Stimulated activated CD4-positive, alpha-beta T cell treated with anti-CD3 and anti-CD28 coated beads, Interleukin-15, amount 100 ng/mL, for 48 hours (primary cell): Measurements from ENCODE around the gene ARHGAP42.
"Not testable (repeated sequence)": the region's sequence is repeated elsewhere in the genome, so short reads cannot be mapped to it uniquely, and the experiment has no call there.

Experiments
- DNase-seq, 2 donors: peaks; one replicate each; pipeline ENCODE4 v3.0.0-alpha.2; 2020; ENCODE audit warnings: low read depth in 2 of 2

The ARHGAP42 gene

DNA sequence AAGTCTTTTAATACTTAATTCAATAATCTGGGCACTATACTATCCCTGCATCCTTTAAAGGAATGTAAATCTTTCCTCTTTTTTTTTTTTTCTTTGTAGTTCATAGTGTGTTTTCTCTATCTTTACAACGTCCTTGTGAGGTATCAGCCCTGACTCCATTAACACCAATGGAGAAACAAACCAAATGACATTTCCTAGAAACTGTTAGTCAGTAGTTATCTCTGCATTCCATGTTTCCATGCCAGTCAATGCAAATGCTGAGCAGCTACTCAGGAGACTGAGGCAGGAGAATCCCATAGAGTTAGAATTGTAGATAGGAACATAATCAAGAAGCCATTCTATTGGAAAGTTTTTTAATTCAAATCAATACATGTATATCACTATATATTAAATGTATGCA lies 182.2 kb downstream of the ARHGAP42 start:
- no peak for DNase-seq

DNA sequence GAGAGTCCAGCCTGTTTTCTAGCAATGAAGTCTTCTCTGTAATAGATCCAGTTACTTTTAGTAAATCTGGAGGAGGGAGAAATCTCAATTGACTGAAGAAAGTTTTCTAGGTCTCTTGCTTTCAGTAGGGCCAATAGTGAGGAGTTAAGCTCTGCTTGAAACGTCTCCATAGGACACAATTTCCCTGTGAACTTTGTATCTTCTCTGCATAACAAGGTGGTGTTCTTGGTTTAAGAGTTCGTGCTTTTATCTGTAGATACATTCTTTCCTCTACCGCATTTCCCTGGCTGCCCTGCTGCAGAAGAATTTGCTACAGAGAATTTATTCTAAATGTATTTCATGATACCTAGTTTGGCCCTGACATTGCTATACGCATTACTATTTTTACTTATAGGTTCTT lies 183.1 kb downstream of the ARHGAP42 start:
- no peak for DNase-seq

DNA sequence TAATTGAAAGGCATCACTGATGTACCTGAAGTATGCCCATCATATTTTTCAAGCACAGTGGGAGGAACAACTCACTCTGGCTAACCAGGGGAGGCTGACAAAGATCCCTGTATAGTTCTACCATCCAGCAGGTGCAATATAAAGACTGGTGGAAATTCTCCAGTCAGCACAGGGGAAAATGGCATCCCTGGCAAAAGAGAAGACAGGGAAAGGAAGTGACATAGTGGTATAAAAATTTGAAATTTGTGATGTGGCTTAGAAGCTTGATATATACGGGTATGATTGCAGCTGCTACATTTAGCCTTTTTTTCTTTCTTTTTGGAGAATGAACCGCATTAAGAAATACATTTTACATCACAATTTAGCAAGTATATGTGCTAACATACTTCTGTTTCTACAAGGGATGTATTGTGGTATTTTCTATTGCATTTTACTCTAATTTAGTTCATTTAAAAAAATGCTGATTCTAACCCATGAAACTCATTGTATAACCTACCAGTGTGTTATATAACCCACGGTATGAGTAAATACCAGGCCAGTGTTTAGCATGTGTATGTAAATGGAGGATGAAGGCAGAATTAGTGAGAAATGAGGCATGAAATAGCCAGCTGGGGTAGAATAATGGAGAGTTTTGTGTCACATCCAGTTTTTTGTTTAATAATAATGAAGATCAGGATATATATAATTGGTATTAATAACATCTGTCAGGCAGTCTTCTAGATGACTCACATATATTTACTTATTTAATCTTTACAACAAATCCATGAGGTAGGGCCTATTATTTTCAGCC lies 186.1 kb downstream of the ARHGAP42 start:
- DNase-seq: no peak

DNA sequence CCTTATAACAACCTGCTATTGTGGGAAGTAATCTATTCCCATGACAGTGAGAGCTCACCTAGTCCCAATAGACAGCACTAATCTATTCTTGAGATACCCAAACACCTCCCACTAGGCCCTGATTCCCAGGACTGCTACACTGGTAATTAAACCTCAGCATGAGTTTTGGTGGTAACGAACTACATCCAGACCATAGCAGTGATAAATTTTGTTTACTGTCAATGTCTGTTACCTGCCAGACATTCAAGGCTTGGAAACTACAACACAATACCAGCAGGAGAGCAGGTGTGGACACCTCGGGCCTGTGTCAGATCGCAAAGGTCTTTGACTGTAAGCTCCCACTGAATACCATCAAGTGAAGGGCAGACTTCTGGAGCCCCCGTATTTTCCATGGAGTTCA lies 187.1 kb downstream of the ARHGAP42 start:
- DNase-seq: no peak

DNA sequence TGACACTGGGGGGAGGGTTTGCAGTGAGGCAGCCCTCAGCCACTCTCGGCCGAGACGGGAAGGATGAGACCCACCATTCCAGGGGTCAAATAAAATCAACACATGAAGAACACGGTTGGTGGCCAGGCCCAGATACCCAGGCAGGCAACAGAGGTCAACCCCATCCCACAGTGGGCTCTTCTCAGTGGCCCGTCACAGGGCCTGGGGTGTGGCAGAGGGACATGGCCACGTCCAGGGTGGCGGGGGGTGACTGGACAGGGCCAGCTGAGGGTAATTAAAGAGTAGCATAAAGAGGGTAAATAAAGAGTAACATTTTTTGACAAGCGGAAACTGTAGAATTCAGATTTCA lies 188.4 kb downstream of the ARHGAP42 start:
- DNase-seq: no peak

DNA sequence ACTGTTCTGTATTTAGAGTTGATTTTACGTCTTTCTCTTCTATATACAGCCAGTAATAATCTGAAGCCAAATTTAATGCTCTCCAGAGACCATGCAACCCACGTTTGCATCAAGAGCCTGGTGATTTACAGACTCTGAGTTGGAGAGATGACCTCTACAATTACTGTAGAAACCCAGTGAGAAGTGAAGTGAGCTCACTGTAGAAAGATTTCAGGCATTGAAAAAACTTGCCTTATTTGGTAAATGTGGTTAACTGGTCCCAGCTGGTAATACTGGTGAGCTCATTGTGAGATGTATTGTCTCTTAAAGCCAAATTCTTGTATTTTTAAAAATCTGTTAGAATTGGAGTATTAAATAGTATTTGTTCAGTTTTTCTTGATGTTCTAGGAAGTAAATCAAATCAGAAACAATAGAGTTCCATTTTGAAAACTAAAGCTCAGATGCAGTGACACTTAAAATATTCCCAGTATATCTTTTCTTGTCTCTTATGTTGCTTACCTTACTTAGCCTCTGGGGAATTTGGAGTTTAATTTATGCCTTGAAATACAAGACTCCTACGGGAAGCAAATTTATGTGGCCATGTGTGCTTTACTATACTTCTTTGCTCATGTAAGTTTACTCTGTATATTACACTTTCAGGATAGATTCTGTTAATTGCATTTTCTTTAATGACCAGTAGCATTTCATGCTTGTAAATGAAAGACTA lies 189.9 kb downstream of the ARHGAP42 start:
- no peak for DNase-seq

DNA sequence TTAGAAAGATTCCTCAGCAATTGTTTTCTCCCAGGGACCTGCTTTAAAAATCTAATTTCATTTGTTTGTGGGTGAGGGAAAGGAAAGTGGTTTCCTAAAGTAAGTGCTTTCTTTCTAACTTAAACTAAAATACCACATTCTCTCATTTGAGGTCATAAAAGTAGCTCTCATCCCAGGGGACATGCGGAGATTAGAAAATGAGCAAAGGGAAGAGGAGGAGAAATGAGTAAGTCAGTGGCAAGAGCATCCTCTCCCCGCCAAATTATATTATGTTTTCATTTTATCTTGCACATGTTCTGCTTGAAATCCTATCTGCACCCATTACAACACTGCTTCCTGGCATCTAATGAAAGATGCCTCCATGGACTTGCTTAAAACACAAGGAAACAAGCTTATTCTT lies 191.4 kb downstream of the ARHGAP42 start:
- DNase-seq: no peak

DNA sequence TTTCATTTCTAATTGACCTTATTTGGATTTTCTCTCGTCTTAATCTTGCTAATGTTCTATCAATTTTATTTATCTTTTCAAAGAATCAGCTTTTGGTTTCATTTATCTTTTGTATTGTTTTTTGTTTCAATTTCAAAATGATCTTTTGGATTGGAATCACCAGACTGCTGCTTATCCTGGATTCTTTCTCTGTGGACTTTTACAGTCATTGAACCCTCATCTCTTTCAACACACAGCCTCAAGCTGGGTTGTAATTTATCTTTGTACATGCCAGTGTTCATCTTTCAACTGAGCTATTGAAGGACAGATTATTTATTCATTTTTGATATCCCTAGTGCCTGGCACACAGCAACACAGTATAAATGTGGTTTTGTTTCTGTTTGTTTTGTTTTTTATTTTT lies 195.9 kb downstream of the ARHGAP42 start:
- no peak for DNase-seq

DNA sequence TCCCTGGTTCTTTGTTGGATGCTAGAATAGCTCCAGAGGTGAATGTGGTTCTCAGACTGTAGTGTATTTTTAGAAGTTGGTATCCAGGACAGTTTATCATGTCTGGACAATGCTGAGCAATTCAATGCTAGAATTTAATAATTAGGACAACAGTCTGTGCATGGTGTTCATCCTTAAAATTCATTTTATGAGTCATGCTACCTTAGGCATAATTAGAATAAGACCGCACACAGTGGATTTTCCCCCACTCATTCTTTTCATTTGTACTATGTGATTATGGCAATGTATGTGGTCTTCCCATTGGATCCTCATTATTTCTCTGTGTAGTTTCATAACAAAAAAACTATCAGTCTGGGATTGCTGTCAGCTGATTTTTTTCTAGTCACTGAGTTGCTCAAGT lies 196.7 kb downstream of the ARHGAP42 start:
- DNase-seq: no peak

DNA sequence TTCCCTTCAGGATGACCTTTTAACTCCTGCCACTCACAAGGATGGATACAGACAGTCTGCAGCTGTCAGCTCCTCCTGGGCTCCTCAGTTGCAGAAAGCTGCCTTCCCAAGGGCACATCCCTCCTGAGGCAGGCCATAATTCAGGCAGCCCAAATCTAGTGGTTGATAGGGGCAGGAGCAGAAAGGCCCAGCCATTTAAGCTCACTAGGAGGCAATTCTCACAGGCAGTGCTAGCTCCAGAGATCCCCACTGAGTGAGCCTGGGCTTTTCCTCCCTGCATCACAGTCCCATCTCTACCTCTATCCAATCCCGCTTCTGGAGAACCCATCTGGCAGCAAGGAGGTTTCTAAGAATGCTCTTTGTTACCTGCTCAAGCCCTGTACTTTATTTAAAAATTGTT lies 200.6 kb downstream of the ARHGAP42 start:
- no peak for DNase-seq

DNA sequence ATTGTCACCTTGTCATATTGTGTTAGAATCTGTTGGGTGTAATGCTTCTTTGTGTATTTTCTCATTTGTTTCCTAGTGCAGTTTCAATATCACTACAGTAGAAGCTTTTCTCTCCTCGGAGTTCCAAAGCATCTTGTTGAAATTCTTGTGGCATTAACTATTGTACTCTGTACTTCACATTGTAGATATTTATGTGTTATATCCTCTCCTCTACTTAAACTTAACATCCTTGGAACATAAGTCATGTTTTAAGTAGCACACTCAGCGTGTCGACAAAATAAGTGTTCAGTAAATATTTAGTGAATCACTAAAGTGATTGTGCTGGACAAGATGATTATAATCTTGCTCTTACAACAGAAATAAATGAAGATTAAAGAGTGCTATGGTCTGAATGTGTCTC lies 201.7 kb downstream of the ARHGAP42 start:
- no peak for DNase-seq

DNA sequence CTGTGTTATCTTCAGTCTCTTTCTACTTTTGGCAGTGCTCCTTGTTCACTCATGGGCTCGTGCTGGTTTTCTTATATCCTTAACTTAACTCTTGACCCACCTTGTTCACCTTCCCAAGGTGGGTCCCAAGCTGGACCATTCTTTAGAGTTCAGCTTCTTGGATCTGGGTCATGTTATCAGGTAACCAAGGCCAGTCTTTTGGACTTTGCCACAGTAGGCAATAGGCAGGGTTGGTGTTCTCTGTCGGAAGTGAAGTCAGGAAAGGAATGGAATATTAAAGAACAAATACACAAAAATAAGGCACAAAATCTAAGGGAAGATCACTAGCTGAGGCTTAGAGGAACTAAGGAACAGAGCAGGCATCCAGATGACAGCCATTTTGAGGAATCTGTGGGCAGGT lies 202.7 kb downstream of the ARHGAP42 start:
- DNase-seq: no peak

DNA sequence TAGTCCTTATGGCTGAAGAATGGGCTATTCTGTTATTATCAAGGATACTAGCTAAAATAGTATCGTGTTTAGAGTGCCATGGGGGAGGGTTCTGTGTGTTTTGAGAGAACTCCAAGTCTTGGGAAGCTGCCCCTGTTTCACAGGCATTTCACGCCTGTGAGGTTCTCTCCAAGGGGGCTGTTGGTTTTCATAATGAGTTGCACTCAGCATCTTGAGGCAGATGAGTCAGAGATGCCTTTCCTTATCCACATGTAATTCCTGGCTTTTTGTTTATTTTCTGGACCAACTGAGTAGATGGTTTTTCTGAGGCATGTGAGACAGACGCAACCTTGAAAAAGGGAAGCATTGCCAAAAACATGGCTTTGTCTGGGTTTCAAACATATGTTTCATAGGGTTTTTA lies 203.7 kb downstream of the ARHGAP42 start:
- DNase-seq: no peak

DNA sequence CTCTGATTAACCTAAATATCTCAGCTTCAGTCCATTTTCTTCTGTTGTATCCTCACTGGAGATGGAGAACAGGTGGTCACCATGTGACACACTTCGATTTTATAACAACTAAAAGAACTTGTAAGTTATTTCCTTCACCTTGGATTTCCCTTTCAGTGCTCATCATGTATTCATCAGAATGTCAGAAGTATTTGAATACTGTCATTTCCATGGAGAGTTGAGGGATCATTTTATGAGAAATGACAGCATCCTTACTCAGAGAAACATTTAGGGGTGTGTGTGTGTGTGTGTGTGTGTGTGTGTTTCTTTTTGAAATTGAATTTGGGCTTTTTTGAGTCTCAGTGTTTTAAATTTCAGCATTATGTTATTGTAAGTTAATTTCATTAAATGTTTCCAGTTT lies 205.8 kb downstream of the ARHGAP42 start:
- DNase-seq: no peak

DNA sequence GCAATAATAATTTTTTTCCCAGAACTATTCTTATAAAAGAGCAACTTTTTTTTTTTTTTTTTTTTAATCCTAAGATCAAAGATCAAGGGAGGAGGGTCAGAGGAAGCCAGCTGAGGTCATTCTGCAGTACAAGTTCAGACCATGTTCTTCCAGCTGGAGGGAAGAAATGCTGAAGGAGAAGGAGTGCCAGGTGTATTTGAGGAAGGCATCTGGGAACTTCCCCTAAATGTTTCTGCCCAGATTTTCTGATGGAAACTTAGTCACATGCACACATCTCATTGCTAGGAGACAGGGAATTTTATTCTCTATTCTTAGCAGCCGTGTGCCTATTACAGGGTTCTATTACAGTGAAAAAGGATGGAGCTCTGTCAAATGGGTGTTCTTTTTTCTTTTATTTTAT lies 208.4 kb downstream of the ARHGAP42 start:
- no peak for DNase-seq

DNA sequence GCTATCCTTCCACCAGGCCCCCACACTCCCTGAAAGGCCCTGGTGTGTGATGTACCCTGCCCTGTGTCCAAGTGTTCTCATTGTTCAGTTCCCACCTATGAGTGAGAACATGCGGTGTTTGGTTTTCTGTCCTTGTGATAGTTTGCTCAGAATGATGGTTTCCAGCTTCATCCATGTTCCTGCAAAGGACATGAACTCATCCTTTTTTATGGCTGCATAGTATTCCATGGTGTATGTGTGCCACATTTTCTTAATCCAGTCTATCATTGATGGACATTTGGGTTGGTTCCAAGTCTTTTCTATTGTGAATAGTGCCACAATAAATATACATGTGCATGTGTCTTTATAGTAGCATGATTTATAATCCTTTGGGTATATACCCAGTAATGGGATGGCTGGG lies 208.9 kb downstream of the ARHGAP42 start:
- not testable (repeated sequence) for DNase-seq

DNA sequence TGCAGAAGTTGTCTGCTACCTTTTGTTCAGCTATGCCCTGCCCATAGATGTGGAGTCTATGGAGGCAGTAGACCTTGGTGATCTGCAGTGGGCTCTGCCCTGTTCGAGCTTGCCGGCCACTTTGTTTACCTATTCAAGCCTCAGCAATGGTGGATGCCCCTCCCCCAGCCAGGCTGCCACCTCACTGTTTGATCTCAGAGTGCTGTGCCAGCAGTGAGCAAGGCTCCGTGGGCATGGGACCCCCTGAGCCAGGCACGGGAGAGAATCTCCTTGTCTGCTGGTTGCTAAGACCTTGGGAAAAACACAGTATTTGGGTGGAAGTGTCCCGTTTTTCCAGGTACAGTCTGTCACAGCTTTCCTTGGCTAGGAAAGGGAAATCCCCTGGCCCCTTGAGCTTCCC lies 214.4 kb downstream of the ARHGAP42 start:
- DNase-seq: not testable (repeated sequence)

DNA sequence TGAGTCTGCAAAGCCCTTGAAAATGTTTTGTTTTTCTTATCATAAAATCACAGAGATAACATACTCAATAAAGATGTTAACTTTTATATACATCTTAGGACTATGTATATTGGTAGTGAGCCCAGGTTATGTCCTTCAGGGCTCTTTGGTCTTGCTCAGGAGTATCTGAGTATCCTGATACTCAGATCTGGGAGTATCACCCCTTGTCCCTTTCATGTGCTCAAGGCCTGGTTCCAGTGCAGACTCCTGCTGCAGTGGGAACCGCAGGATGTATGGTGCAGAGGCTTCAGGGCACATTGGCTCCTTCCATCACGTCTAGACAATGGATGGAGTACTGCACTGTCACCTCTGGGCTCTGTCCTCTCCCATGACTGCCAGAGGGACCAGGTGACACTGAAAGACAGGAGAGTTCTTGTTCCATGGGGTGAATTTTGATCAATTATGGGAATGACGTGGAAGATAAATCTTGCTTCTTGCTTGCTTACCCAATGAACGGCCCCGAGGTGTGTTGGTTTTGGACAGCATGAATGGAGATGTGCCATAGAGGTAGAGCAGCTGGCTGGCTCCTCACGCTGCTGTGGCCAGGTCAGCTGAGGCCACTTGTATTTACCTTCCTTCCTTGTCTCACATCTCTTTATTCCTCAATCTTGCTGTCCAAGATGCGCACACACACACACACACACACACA lies 215.5 kb downstream of the ARHGAP42 start:
- DNase-seq: no peak

DNA sequence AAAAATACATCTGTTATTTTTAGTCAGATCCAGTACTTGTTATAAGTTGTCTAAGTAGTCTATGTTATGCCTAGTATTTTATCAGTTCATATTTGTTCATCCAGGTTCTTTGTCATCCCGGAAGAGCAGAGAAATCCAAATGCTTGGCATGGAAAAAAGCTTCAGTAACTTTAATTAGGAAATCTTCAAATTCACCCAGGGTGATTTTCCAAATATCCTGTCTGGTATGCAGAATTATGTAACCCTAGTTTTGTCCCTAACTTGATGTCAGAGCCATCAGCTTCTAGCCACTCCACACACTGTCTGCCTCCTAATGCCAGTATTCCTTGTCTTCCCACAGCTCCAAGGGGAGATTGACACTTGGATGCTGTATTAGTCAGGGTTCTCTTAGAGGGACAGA lies 216.2 kb downstream of the ARHGAP42 start:
- DNase-seq: no peak

DNA sequence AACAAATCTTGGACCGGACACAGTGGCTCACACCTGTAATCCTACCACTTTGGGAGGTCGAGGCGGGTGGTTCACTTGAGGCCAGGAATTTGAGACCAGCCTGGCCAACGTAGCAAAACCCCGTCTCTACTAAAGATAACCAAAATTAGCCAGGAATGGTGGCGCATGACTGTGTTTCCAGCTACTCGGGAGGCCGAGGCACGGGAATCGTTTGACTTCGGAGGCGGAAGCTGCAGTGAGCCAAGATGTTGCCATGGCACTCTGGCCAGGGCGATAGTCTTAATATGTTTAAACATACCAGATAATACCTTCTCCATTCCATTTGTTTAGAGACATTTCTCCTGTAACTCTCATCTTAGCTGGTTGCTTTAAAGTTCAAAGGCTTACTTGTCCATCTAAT lies 218.6 kb downstream of the ARHGAP42 start:
- DNase-seq: no peak

DNA sequence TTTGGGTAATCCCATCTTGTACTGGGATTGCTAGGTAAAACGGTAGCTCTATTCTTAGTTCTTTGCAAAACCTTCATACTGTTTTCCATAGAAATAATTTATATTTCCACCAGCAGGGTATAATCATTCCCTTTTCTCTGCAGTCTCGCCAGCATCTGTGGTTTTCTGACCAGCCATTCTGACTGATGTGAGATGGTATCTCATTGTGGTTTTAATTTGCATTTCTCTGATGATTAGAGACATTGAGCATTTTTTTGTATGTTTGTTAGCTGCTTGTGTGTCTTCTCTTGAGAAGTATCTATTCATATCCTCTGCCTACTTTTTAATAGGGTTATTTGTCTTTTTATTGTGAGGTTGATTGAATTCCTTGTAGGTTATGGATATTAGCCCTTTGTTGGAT lies 221.7 kb downstream of the ARHGAP42 start:
- no peak for DNase-seq

DNA sequence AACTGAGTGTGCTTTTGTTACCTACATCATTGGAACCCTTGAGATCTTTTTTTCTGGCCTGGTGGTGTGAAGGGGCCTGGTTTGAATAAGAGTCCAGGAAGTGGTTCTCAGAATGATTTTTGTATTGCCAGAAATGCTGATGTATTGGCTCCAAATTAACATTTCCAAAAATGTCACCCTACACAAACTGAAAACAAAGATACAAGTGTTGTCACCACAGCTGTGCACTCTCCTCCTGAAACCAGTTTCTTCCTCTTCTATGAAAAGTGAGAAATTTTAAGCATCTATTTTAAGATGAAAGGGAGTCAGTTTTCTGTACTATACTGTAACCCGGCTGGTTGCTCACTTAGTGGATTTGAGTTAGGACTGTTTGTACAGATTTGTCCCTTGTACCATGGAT lies 223.7 kb downstream of the ARHGAP42 start:
- no peak for DNase-seq
